Suprapubic skin (tissue), 4 donors: Measurements from ENCODE around the gene RAB44. TPM values are rescaled to one million over a fixed set of nuclear protein-coding genes. Genes with fewer than 3 reads are reported as not detected.
"Not testable (repeated sequence)": the region's sequence is repeated elsewhere in the genome, so short reads cannot be mapped to it uniquely, and the experiment has no call there.

Experiments used
- DNase-seq, 2 donors: peaks; one replicate each; pipeline ENCODE4 v3.0.0-alpha.2; 2019; ENCODE audit warnings: low spot score in 2 of 2
- H3K27ac ChIP-seq: fragments of 200-600 bp; sonication (generic); one replicate; pipeline ENCODE4 v1.5.1; 2019
- H3K27me3 ChIP-seq: fragments of 200-600 bp; sonication (generic); one replicate; pipeline ENCODE4 v1.5.1; 2019
- H3K36me3 ChIP-seq: fragments of 200-600 bp; sonication (generic); one replicate; pipeline ENCODE4 v1.5.1; 2019
- H3K4me1 ChIP-seq: fragments of 200-600 bp; sonication (generic); one replicate; pipeline ENCODE4 v1.5.1; 2019
- H3K4me3 ChIP-seq: fragments of 200-600 bp; sonication (generic); one replicate; pipeline ENCODE4 v1.5.1; 2019; ENCODE audit warnings: mild to moderate bottlenecking
- H3K9me3 ChIP-seq: fragments of 200-600 bp; sonication (generic); one replicate; pipeline ENCODE4 v1.5.1; 2019
- EP300 ChIP-seq: sonication (generic); formaldehyde crosslinking; IDR thresholded peaks from one replicate; pipeline ENCODE4 v1.6.1; 2017; ENCODE audit warnings: antibody characterized with exemption
- POLR2A ChIP-seq, 2 donors: fragments of 450-650 bp; IDR thresholded peaks; one replicate each; pipeline ENCODE4 v1.6.1; 2017; ENCODE audit warnings: antibody characterized with exemption in 2 of 2, mild to moderate bottlenecking in 2 of 2, moderate library complexity in 2 of 2
- POLR2AphosphoS5 ChIP-seq, 3 donors: sonication (generic); formaldehyde crosslinking; IDR thresholded peaks; one replicate each; pipeline ENCODE4 v1.6.1; 2017; ENCODE audit warnings: antibody characterized with exemption in 3 of 3
- WGBS: methylation state at CpG from one replicate; pipeline ENCODE4 v1.1.5; 2018; 5-methylcytosine and 5-hydroxymethylcytosine counted together
- total RNA-seq, 4 donors: library from RNA; depleted of rRNA; stranded (reverse); fragments of >200 nt; gene quantifications; one replicate each; pipeline ENCODE4 v1.1.0, GENCODE V29; 2016
- TF ChIP-seq, protein P1 (sequence below), 2 donors: fragments of 200-600 bp in 1 of 2; fragments of 450-650 bp in 1 of 2; sonication (generic) in 1 of 2; IDR thresholded peaks; one replicate each; pipeline ENCODE4 v1.5.1; 2016 to 2019; ENCODE audit warnings: antibody characterized with exemption in 2 of 2, mild to moderate bottlenecking in 1 of 2, moderate library complexity in 1 of 2

Gene RAB44
- total RNA-seq, 4 donors from 2014 or later: 0.16 to 1.1 (median 0.17) TPM; not detected in 1

DNA sequence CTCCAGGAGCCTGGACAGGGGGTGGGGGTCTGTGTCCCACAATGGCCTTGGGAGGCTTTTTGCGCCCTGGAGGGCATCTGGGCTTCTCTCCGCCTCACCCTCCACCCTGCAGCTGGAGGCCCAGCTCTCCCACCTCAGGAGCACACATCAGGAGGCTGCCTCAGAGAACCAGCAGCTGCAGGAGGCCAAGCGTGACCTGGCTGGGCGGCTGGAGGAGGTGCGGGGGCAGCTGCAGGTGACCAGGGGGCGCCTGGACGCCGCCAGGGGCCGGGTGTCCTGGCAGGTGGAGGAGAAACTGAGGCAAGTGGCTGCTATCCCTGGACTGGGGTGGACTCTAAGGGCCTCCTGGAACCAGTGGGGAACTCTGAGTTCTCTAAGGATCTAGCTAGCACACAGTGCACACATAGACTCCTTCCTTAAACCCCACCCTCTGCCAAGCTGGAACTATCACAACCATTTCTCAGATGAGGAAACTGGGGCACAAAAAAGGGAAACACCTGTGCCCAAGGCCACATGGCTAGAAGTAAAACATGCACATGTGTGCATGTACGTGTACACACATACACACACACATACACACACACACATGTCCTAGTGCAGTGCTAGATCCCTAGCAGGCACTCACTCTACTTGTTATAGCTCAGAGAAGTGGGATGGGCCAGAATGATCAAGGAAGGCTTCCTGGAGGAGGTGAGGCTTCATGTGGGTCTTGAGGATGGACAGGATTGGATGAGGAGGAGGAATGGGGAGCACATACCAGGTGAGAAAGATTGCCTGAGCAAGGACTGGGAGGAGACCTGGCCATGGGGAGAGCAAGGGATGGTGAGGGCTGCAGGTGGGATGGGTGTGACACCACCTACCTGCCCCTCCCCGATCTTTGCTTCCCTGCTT, 22.9 kb downstream of the RAB44 start:
- DNase-seq: peak in 1 of 2 donors; percentile 48
- H3K4me1 ChIP-seq: peaks cover 22% of the 10 kb centered on the region
- H3K9me3 ChIP-seq: no peaks in the 10 kb centered on the region
- H3K36me3 ChIP-seq: no peaks in the 10 kb centered on the region
- H3K27ac ChIP-seq: no peak overlapping the region
- no peak for TF ChIP-seq POLR2A (IDR thresholded peaks at IDR 0.05)
- no peak for TF ChIP-seq EP300
- TF ChIP-seq POLR2AphosphoS5 (IDR thresholded peaks at IDR 0.05): no peak
- TF ChIP-seq, protein P1, sequence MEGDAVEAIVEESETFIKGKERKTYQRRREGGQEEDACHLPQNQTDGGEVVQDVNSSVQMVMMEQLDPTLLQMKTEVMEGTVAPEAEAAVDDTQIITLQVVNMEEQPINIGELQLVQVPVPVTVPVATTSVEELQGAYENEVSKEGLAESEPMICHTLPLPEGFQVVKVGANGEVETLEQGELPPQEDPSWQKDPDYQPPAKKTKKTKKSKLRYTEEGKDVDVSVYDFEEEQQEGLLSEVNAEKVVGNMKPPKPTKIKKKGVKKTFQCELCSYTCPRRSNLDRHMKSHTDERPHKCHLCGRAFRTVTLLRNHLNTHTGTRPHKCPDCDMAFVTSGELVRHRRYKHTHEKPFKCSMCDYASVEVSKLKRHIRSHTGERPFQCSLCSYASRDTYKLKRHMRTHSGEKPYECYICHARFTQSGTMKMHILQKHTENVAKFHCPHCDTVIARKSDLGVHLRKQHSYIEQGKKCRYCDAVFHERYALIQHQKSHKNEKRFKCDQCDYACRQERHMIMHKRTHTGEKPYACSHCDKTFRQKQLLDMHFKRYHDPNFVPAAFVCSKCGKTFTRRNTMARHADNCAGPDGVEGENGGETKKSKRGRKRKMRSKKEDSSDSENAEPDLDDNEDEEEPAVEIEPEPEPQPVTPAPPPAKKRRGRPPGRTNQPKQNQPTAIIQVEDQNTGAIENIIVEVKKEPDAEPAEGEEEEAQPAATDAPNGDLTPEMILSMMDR (IDR thresholded peaks at IDR 0.05): no peak
- H3K4me3 ChIP-seq: no peak overlapping the region
- no peaks in the 10 kb centered on the region for H3K27me3 ChIP-seq
- 92% methylated on average over 11 of the region's 11 CpGs for WGBS

DNA sequence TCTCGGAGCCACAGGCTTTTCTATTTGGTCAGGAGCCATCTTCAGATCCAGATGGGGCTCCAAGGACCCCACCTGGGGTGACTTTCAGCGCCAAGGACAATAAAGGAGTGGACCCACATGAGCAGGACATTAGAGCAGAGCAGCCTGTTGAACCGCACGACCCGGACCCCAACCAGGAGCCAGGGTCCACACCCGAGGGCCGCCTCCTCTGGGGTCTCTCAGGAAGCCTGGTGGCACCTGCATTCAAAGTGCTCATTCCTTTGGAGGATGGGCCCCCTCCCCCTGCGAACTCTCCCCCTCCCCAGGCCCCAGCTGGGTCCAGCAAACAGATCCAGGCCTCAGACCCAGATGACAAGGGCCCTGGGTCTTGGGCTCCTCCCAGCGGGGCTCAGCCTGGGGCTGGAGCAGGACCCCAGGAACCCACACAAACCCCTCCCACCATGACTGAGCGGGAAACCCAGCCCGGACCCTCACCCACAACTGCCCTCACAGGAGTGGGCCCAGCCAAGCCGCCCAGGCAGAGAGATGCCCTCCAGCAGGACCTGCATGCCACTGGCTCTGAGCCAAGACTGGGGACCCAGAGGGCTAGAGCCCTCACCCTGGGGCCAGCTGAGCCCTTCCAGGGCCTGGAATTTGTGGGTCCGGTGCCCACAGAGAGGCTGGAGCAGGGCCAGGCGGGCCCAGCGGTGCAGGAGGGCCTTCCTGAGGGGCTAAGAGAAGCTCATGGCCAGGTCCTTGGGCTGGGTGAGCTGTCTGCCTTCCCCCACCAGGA, 23.9 kb downstream of the RAB44 start:
- WGBS: 92% methylated on average over 11 of the region's 15 CpGs

DNA sequence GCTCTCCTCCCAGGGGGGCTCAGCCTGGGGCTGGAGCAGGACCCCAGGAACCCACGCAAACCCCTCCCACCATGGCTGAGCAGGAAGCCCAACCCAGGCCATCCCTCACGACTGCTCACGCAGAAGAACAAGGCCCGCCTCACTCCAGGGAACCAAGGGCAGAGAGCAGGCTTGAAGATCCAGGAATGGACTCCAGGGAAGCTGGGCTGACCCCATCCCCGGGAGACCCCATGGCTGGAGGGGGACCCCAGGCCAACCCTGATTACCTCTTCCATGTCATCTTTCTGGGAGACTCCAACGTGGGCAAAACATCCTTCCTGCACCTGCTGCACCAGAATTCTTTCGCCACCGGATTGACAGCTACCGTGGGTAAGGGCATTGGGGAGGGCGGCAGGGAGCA, 24.7 kb downstream of the RAB44 start:
- no peaks in the 10 kb centered on the region for H3K36me3 ChIP-seq
- H3K4me1 ChIP-seq: peaks cover 11% of the 10 kb centered on the region
- H3K4me3 ChIP-seq: no peak overlapping the region
- no peak for DNase-seq
- TF ChIP-seq EP300 (no peak), POLR2A (IDR thresholded peaks at IDR 0.05) (no peak), POLR2AphosphoS5 (IDR thresholded peaks at IDR 0.05) (no peak)
- TF ChIP-seq, protein P1 (IDR thresholded peaks at IDR 0.05): no peak
- no peaks in the 10 kb centered on the region for H3K9me3 ChIP-seq
- no peak overlapping the region for H3K27ac ChIP-seq
- no peaks in the 10 kb centered on the region for H3K27me3 ChIP-seq
- WGBS: 75% methylated on average over 10 of the region's 10 CpGs

More for the DNA sequence above, 23.9 kb downstream of the RAB44 start:
- Histone ChIP-seq H3K4me3 (no peak overlapping the region), H3K4me1 (peaks cover 19% of the 10 kb centered on the region), H3K27me3 (no peaks in the 10 kb centered on the region), H3K36me3 (no peaks in the 10 kb centered on the region), H3K9me3 (no peaks in the 10 kb centered on the region), H3K27ac (no peak overlapping the region)
- DNase-seq: no peak
- TF ChIP-seq POLR2AphosphoS5 (IDR thresholded peaks at IDR 0.05): no peak
- no peak for TF ChIP-seq POLR2A (IDR thresholded peaks at IDR 0.05)
- TF ChIP-seq, protein P1 (IDR thresholded peaks at IDR 0.05): no peak
- TF ChIP-seq EP300: no peak

DNA sequence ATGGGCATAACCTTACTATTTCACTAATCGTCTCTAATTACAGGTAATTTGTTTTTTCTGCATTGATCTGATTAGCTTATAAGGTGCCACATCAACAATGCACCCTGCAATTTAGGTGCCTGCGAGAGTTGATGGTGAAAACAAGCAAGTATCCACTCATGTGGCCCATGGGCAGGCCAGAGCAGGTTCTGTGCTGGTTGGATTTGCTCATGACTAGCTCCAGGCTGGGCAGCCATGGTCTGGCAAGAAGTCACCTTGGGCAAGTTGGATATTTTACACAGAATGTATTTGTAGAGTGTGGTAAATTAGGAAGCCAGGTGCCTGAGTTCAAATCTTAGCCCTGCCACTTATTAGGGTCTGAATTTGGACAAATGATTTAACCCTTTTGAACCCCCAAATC, 25.3 kb downstream of the RAB44 start:
- no peak overlapping the region for H3K4me3 ChIP-seq
- H3K9me3 ChIP-seq: no peaks in the 10 kb centered on the region
- no peaks in the 10 kb centered on the region for H3K27me3 ChIP-seq
- H3K4me1 ChIP-seq: peaks cover 9% of the 10 kb centered on the region
- WGBS: 76% methylated on average over 2 of the region's 2 CpGs
- H3K36me3 ChIP-seq: no peaks in the 10 kb centered on the region
- TF ChIP-seq POLR2AphosphoS5 (IDR thresholded peaks at IDR 0.05) (no peak), POLR2A (IDR thresholded peaks at IDR 0.05) (no peak)
- no peak overlapping the region for H3K27ac ChIP-seq
- no peak for DNase-seq

DNA sequence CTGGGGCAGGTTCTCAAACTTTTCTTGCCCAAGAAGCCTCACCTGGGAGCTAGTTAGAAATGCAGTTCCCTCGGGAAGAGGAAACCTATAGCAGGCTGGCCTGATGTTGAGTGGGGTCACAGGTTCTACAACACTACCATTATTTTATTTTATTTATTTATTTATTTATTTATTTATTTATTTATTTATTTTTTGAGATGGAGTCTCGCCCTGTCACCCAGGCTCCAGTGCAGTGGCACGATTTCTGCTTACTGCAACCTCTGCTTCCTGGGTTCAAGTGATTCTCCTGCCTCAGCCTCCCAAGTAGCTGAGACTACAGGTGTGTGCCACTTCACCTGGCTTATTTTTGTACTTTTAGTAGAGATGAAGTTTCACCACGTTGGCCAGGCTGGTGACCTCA, 26.4 kb downstream of the RAB44 start:
- not testable (repeated sequence) for H3K27me3 ChIP-seq, H3K4me3 ChIP-seq, H3K27ac ChIP-seq, H3K36me3 ChIP-seq, H3K9me3 ChIP-seq, DNase-seq
- 91% methylated on average over 4 of the region's 4 CpGs for WGBS
- H3K4me1 ChIP-seq: peaks cover 14% of the 10 kb centered on the region
